ENCODE measurements around the gene AKR1E2. TPM values are rescaled to one million over a fixed set of nuclear protein-coding genes. Genes with fewer than 3 reads are reported as not detected.
A peak's percentile ranks its signal among the peaks of the same experiment; 100 is the strongest.

The AKR1E2 gene
- total RNA-seq (10 to 100 TPM; 37.0 to 53.0 TPM), polyA plus RNA-seq (ENCODE audit: insufficient read depth, low read depth, low replicate concordance) (79.6 TPM)
- long read RNA-seq, donor 1: 0 reads
- long read RNA-seq, donor 2: 0 reads

DNA sequence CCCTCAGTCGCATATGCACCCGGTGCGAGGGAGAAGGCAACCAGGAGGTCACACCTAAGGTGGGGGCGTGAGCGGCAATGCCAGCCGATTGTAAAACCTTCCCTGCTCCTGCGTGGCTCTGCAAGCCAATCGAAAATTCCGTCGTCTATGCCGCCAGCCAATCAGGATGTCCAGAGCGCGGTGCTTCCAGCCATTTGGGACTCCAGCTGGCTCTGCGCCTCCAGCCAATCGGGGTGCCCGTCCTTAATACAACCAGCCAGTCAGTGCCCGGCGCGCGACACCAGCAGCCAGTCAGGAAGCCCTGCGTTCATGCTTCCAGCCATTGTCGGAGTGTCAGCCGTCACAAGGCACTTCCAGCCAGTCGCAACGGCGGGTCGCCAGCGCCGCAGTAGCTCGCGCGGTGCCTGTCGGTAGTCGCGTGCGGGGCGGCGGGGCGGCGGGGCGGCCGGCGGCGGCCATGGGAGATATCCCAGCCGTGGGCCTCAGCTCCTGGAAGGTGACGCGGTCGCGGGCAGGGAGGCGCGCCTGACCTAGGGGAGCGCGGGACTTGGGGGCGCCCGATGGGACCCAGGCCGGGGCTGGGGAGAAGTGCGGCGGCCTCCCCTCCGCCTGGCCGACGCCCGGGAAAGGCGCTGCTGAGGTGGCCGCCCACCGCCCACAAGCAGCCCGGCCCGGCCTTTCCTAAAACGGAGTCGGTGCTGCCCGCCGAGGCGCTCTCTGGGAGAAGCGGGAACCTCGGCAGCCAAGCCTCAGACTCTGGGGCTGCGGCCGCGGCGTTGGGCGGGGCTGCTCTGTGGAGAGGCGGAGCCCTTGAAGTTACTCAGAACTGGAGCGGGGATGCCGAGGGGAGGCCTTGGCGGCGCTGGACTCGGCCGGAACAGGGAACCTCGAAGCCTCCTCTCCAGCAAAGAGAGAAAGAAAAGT is at the start of gene AKR1E2:
TSS of gene AKR1E2 (plus strand) at position 340 of the 924 bp plus-strand sequence. CDS start at position 458, 118 bp downstream.
- H3K27ac ChIP-seq: peak within 1 kb of the TSS; percentile 91 to 94
- intact Hi-C loops (cut with DNase I; ENCODE audit: low total_unique reads): no loop called here

DNA sequence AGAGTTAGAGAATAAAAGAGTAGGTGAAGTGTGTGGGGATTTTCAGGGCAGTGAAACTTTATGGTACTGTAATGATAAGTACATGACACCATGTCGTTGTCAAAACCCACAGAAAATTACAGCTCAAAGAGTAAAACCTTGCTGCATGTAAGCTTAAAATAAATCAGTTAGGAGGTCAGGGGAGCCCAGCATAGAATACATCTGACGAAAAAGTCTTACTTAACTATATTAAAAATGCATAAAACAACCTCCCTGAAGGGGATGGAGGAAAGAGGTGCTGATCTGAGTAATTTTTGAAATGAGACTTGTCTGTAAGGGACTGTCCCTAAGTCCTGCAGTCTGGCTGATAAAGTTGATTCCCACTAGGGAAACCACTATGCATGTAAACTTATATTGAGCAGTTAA is 49.8 kb upstream of the AKR1E2 start:
- TF ChIP-seq POLR2A (IDR thresholded peaks at IDR 0.05): no peak
- no peak for TF ChIP-seq CTCF (IDR thresholded peaks at IDR 0.05)
- DNase-seq: no peak
- Histone ChIP-seq H3K36me3 (ENCODE audit: low read depth, missing control alignments) (no peaks in the 10 kb centered on the region), H3K4me3 (no peak overlapping the region), H3K27me3 (no peaks in the 10 kb centered on the region), H3K9me3 (no peaks in the 10 kb centered on the region), H3K4me1 (no peaks in the 10 kb centered on the region), H3K27ac (no peak overlapping the region)
- WGBS, 2 donors: 87 to 89% methylated on average over 2 of the region's 2 CpGs
- intact Hi-C loops (cut with DNase I; ENCODE audit: low total_unique reads): no loop called here

More for the DNA sequence above, at the start of gene AKR1E2:
- Histone ChIP-seq H3K4me1 (peaks cover 7% of the 10 kb centered on the region), H3K9me3 (no peaks in the 10 kb centered on the region), H3K27me3 (no peaks in the 10 kb centered on the region), H3K4me3 (peak within 1 kb of the TSS; percentile 63 to 87), H3K36me3 (ENCODE audit: low read depth, missing control alignments) (no peaks in the 10 kb centered on the region)
- 9 to 10% methylated on average over 29 to 78 of the region's 87 CpGs for WGBS, 2 donors
- TF ChIP-seq POLR2A (IDR thresholded peaks at IDR 0.05) (no peak), CTCF (IDR thresholded peaks at IDR 0.05) (no peak)
- DNase-seq: peak; percentile 96

GRCh38 chr10:4778761-4779160 is 47.2 kb upstream of the AKR1E2 start:
- no peak for DNase-seq
- Histone ChIP-seq H3K4me3 (no peak overlapping the region), H3K27ac (no peak overlapping the region), H3K36me3 (ENCODE audit: low read depth, missing control alignments) (no peaks in the 10 kb centered on the region), H3K4me1 (no peaks in the 10 kb centered on the region), H3K9me3 (no peaks in the 10 kb centered on the region), H3K27me3 (no peaks in the 10 kb centered on the region)
- TF ChIP-seq POLR2A (IDR thresholded peaks at IDR 0.05) (no peak), CTCF (IDR thresholded peaks at IDR 0.05) (no peak)
- intact Hi-C loops (cut with DNase I; ENCODE audit: low total_unique reads): no loop called here

DNA sequence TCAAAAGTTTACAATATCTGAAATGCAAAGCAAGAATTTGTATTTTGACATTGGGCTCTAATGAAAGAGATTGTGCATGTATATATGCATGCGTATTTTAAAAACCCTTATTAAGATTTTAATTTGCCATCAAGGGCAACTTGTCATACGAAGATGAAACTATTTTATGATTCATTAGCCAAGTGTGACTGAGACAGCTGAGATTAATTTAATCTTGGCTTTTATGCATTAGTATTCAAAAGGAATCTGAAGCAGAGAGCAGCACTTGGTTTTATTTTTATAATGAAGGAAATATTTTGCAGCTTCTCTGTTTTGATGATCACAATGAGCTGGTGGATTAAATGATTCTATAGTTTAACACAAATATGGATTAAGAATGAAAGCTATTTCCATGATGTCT is 45.9 kb upstream of the AKR1E2 start:
- Histone ChIP-seq H3K4me1 (no peaks in the 10 kb centered on the region), H3K27ac (no peak overlapping the region), H3K9me3 (no peaks in the 10 kb centered on the region), H3K36me3 (ENCODE audit: low read depth, missing control alignments) (no peaks in the 10 kb centered on the region), H3K4me3 (no peak overlapping the region), H3K27me3 (no peaks in the 10 kb centered on the region)
- intact Hi-C loops (cut with DNase I; ENCODE audit: low total_unique reads): no loop called here
- no peak for DNase-seq
- TF ChIP-seq POLR2A (IDR thresholded peaks at IDR 0.05): no peak
- TF ChIP-seq CTCF (IDR thresholded peaks at IDR 0.05): no peak
- WGBS, 2 donors: 68 to 72% methylated on average over 2 of the region's 2 CpGs

All from testis (tissue), 5 donors.